Epithelial cell of esophagus (primary cell): Measurements from ENCODE around the gene WSB2.

Experiments used
- DNase-seq: peaks from one replicate; pipeline ENCODE4 v3.0.0; 2010; ENCODE audit warnings: low read depth
- H3K4me3 ChIP-seq: 2 replicates; pipeline ENCODE4 v1.5.1; 2011; ENCODE audit warnings: mild to moderate bottlenecking, low read length, control low read depth
- CTCF ChIP-seq: IDR thresholded peaks from 2 replicates; pipeline ENCODE4 v1.5.1; 2011; ENCODE audit warnings: low read depth, mild to moderate bottlenecking, low read length, control low read depth, inconsistent platforms; ENCODE audit not compliant: insufficient read depth; ENCODE audit errors: missing control alignments

Gene WSB2

GRCh38 chr12:118044577-118044976, 16.4 kb downstream of the WSB2 start:
- no peak for DNase-seq
- no peak overlapping the region for H3K4me3 ChIP-seq
- no peak for TF ChIP-seq CTCF

GRCh38 chr12:118044075-118044474, 16.9 kb downstream of the WSB2 start:
- no peak overlapping the region for H3K4me3 ChIP-seq
- DNase-seq = no peak
- no peak for TF ChIP-seq CTCF

GRCh38 chr12:118042091-118042490, 18.9 kb downstream of the WSB2 start:
- no peak for TF ChIP-seq CTCF
- no peak for DNase-seq
- H3K4me3 ChIP-seq = no peak overlapping the region

GRCh38 chr12:118038137-118038536, 22.8 kb downstream of the WSB2 start:
- no peak for TF ChIP-seq CTCF
- no peak for DNase-seq
- H3K4me3 ChIP-seq = no peak overlapping the region

- DNase-seq = no peak
- no peak for TF ChIP-seq CTCF
- no peak overlapping the region for H3K4me3 ChIP-seq
Measured at GRCh38 chr12:118036672-118037411, 24.1 kb downstream of the WSB2 start.

GRCh38 chr12:118035190-118036041, 25.6 kb downstream of the WSB2 start:
- no peak for TF ChIP-seq CTCF
- peak; percentile 20 for DNase-seq
- no peak overlapping the region for H3K4me3 ChIP-seq
